NCI-H2107 treated with DMSO at 0.1 percent for 48 hours (cell line): ENCODE measurements around the gene LCP1.

ENCODE experiments used
- DNase-seq: peaks from one replicate; lab custom pipeline; 2025; ENCODE audit not compliant: unreplicated experiment; lab: John Stamatoyannopoulos, UW

Gene LCP1

DNA sequence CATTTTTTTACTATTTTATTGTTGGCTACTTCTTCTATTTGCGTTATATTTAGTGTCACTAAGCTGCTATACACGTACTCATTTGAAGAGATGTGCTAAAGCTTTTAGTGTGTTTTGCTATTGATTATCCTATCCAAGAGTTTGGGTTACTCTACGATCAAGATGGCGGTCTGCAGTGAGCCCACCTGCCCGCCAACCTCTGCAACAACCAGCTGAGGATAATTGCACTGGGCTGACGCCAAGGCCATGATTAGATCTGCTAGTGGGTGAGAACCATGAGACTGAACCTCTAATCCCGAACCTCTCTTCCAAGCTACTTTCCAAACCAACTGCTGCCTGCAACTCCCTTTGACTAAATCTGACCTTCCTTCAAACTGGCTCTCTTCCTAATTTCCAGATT is 78.9 kb downstream of the LCP1 start:
- no peak for DNase-seq

- DNase-seq: no peak
Measured at GRCh38 chr13:46102255-46102605, 79.7 kb downstream of the LCP1 start.

DNA sequence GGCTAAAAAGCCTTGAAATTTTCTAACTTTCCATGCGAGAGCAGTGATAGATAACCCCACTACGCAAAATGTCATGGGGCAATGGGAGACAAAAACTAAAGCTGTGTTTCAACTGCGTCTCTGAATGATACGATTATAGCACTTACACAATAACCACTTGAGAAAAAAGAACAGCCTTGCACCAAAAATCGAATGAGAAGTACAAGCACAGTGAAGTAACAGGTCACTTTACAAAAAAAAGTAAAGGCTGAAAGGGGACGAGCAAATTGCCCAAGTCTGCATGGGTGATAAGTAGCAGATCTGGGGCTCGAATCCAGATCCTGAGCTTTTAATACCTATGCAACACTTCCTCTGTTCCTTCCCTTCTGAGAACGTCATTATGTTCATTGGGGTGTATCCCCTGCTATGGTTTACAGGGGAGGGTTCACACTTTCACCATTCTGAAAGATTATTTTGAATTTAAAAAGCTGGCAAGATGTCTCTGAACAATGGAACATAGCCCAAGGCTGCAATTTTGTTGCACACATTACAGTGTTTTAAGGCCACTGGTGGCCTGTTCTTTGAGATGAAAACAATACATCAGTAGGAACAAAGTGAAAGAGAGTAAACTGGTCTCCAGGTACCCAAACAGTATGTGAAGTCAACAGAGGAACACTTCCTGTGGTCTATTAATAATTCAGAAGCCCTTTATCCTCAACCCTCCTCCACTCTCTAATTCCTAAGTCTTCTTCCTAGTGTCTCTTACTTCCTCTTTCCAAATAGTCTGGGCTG is 80.3 kb downstream of the LCP1 start:
- DNase-seq: no peak

DNA sequence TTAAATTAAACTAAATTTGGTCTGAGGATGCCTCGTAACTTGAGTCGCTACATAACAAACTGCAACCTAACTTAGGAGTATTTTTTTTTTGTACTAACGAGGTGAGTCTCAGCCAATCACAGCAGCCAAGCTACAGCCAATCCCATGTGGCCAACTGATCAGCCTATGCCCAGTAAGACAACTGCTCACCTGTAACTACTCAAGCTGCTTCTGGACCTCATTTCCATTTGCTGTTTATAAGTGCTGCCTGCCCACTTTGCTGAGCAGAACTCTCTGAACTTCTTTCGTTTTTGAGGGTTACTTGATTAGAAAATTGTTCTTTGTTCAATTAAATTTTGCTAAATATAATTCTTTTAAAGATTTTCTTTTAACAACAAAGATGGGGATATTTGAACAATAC is 81.0 kb downstream of the LCP1 start:
- no peak for DNase-seq

- no peak for DNase-seq
Measured at GRCh38 chr13:46100191-46100815, 81.7 kb downstream of the LCP1 start.

GRCh38 chr13:46097663-46098062 is 84.3 kb downstream of the LCP1 start:
- no peak for DNase-seq

- peak; percentile 10 for DNase-seq
Measured at GRCh38 chr13:46097015-46097414, 85.0 kb downstream of the LCP1 start.

DNA sequence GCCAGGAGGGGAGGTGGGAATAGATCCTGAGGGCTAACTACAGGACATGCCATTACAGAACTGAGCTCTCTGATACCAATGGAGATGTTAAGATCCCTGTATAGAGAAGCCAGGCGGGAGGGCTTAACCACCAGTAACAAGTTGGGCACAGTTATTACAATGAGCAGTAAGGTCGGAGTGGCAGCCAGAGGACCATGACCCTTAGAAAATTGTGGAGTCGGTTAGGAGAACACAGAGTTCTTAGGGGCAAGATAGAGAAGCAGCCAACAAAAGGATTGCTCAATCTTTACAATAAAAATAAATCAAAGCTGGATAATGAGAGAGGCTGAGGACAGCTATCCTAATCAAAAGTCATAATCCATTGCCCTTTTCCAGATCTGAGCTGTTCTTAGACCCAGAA is 87.5 kb downstream of the LCP1 start:
- no peak for DNase-seq

- DNase-seq: no peak
Measured at GRCh38 chr13:46088821-46089562, 93.0 kb downstream of the LCP1 start.

DNA sequence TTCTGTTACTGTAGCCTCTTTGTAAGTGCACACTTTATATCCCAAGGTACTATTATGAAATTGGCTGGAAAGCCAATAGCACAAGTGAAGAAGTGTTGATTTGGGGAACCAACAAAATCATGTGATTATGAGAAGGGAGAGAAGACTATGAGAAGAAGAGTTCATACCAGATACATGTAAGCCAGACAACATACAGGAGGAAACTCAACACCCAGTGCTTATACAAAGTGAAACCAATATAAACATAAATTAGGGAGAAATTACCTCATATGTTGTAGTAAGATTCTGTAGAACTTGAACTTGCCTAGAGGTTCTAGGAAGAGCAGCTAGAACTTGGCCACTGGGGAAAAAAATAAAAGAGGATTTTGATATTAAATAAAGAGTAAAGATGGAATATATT is 94.5 kb downstream of the LCP1 start:
- DNase-seq: no peak

GRCh38 chr13:46086985-46087384 is 95.0 kb downstream of the LCP1 start:
- DNase-seq: no peak

DNA sequence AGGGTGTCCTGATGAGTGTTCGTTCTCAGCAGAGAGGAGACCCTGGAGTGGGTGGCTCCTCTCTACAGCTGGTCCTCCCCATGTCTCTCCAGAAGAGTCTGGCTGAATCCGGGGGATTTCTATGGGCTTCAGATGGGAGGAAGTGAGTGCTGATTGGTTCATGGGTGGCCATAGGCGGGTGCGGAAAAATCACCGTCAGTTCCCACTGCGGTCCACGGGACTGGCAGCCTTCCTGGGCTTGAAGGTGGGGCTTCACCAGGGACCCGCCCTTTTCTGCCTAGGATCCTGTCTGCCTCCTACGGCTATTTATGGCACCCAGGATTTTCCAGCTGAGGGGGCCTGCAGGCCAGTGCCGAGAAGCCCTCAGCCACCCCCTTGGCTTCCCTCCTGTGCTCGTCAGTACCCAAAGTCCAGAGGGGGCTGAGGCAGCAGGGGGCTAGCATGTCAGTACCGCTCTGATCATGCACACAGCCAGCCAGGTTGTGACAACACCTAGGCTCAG is 95.5 kb downstream of the LCP1 start:
- no peak for DNase-seq

DNA sequence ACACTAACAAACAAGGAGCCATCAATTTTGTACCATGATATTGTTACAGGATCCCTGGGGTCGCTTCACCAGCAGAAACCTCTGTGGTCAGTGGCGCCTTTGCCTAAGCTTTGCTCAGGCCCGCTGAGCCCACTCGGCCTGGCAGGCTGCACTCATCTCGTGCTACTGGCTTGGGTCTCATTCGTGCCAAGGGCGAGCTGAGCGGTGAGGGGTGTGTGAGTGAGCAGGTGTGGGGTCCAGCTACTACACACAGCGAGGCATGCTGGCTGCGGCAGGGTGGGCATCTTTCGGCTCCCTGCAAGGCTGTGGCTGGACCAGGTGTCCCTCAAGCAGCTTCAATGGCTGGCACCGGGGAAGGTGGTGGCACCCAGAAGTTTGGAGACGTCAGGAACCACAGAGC is 96.2 kb downstream of the LCP1 start:
- DNase-seq: no peak

DNA sequence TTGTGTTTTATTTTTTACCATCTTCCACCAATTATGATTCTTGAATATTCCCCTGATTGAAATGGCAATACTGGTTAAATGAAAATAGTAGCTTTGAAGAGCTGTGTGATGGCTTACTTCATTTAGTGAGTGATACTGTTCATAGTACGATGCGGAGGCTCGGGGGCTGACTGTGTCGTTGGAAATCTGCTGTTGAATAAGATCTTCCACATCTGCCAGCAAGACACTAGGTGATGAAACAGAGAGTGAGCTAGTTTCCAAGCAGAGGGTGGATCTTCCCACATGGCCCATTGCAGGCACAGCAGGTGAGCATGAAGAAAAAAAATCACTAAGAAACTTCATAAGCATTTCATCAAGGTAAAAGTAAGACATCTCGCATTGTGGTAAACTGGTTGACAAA is 99.7 kb downstream of the LCP1 start:
- DNase-seq: no peak

DNA sequence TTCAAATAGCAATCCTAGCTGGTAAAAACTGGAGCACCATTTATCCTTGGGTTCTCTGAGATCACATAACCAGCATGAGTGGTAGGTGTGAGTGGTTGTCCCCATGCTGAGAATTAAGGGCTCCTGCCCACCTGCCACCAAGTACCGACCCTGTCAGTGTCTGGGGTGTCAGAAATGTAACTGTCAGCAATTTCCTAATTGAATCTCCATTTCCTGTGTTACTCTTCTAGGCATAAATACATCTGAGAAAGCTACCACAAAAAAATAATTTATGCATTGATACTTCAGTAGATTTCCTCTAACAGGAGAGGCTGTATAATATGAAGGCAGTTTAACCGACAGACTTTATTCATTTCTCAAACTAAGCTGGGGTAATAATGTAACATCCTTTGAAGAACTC is 102.2 kb downstream of the LCP1 start:
- DNase-seq: no peak

DNA sequence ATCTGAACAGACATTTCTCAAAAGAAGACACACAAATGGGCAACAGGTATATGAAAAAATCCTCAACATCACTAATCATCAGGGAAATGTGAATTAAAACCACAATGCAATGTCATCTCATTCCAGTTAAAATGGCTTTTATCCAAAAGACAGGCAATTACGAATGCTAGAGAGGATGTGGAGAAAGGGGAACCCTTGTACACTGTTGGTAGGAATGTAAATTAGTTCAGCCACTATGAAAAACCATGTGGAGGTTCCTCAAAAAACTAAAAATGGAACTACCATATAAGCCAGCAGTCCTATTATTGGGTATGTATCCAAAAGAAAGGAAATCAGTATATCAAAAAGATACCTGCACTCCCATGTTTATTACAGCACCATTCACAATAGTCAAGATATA is 104.7 kb downstream of the LCP1 start:
- DNase-seq: no peak

- DNase-seq: no peak
Measured at GRCh38 chr13:46076827-46077226, 105.2 kb downstream of the LCP1 start.
